Choroid plexus epithelial cell (primary cell): Measurements from ENCODE around the gene DNASE1L3.

Experiments used
- DNase-seq: peaks from one replicate; pipeline ENCODE4 v3.0.0-alpha.2; 2010; ENCODE audit warnings: low read depth
- H3K4me3 ChIP-seq: 2 replicates; pipeline ENCODE4 v1.5.1; 2011; ENCODE audit warnings: low read depth, mild to moderate bottlenecking, control low read depth, low read length, moderate library complexity
- CTCF ChIP-seq: conservative IDR thresholded peaks from 2 replicates; pipeline ENCODE4 v1.5.1; 2011; ENCODE audit warnings: low read depth, mild to moderate bottlenecking, control low read depth, inconsistent platforms, low read length, moderate library complexity

DNASE1L3 gene

GRCh38 chr3:58179235-58180098 is 31.3 kb downstream of the DNASE1L3 start:
- no peak for DNase-seq
- TF ChIP-seq CTCF: no peak
- no peak overlapping the region for H3K4me3 ChIP-seq

GRCh38 chr3:58178528-58179234 is 32.1 kb downstream of the DNASE1L3 start:
- no peak for DNase-seq
- H3K4me3 ChIP-seq: no peak overlapping the region
- no peak for TF ChIP-seq CTCF

- peak overlapping the region; percentile 55 for H3K4me3 ChIP-seq
- DNase-seq: peak; percentile 81
- TF ChIP-seq CTCF: peak; percentile 84
Observed at GRCh38 chr3:58177747-58178527, 32.8 kb downstream of the DNASE1L3 start.

GRCh38 chr3:58176827-58177489 is 33.8 kb downstream of the DNASE1L3 start:
- H3K4me3 ChIP-seq: no peak overlapping the region
- no peak for TF ChIP-seq CTCF
- no peak for DNase-seq

- DNase-seq: no peak
- TF ChIP-seq CTCF: no peak
- no peak overlapping the region for H3K4me3 ChIP-seq
Observed at GRCh38 chr3:58176185-58176530, 34.6 kb downstream of the DNASE1L3 start.

GRCh38 chr3:58175437-58176184 is 35.2 kb downstream of the DNASE1L3 start:
- TF ChIP-seq CTCF: no peak
- H3K4me3 ChIP-seq: no peak overlapping the region
- DNase-seq: peak; percentile 49
